Activated gamma-delta T cell treated with anti-CD3 and anti-CD28 coated beads, Interleukin-2, amount 50 U/mL, for 16 hours (primary cell): ENCODE results near the gene TADA2B.

Experiments used
- DNase-seq: peaks from one replicate; pipeline ENCODE4 v3.0.0-alpha.2; 2020; ENCODE audit warnings: low read depth

Gene TADA2B

GRCh38 chr4:7017446-7018048 is 25.6 kb upstream of the TADA2B start:
- DNase-seq: no peak

GRCh38 chr4:7018281-7018680 is 24.9 kb upstream of the TADA2B start:
- DNase-seq: no peak

GRCh38 chr4:7019367-7019766 is 23.8 kb upstream of the TADA2B start:
- no peak for DNase-seq

GRCh38 chr4:7020290-7020689 is 22.9 kb upstream of the TADA2B start:
- DNase-seq: no peak

- DNase-seq: no peak
Measured at GRCh38 chr4:7020856-7021255, 22.3 kb upstream of the TADA2B start.

- DNase-seq: no peak
Measured at GRCh38 chr4:7021355-7021754, 21.8 kb upstream of the TADA2B start.

GRCh38 chr4:7021930-7022664 is 21.1 kb upstream of the TADA2B start:
- DNase-seq: no peak

- no peak for DNase-seq
Measured at GRCh38 chr4:7023486-7023885, 19.7 kb upstream of the TADA2B start.

- DNase-seq: no peak
Measured at GRCh38 chr4:7023901-7024300, 19.3 kb upstream of the TADA2B start.

- DNase-seq: no peak
Measured at GRCh38 chr4:7024336-7024890, 18.8 kb upstream of the TADA2B start.

GRCh38 chr4:7025040-7025602 is 18.1 kb upstream of the TADA2B start:
- DNase-seq: no peak

GRCh38 chr4:7026107-7026506 is 17.1 kb upstream of the TADA2B start:
- no peak for DNase-seq

- DNase-seq: no peak
Measured at GRCh38 chr4:7027284-7027683, 15.9 kb upstream of the TADA2B start.

GRCh38 chr4:7027913-7028312 is 15.3 kb upstream of the TADA2B start:
- no peak for DNase-seq

GRCh38 chr4:7029212-7029611 is 14.0 kb upstream of the TADA2B start:
- no peak for DNase-seq

- no peak for DNase-seq
Measured at GRCh38 chr4:7029921-7030320, 13.3 kb upstream of the TADA2B start.

- DNase-seq: no peak
Measured at GRCh38 chr4:7030856-7031255, 12.3 kb upstream of the TADA2B start.

GRCh38 chr4:7031558-7032449 is 11.4 kb upstream of the TADA2B start:
- no peak for DNase-seq

GRCh38 chr4:7032596-7032995 is 10.6 kb upstream of the TADA2B start:
- no peak for DNase-seq

- DNase-seq: no peak
Measured at GRCh38 chr4:7034262-7035081, 8.7 kb upstream of the TADA2B start.

- no peak for DNase-seq
Measured at GRCh38 chr4:7037425-7037824, 5.7 kb upstream of the TADA2B start.
